GM21825 (cell line): ENCODE measurements around the gene VRK3.
"Not testable (repeated sequence)": the region's sequence is repeated elsewhere in the genome, so short reads cannot be mapped to it uniquely, and the experiment has no call there.

Experiments used
- ATAC-seq: cut with Tn5 transposase; IDR thresholded peaks from one replicate; pipeline ENCODE4 v1.9.1; 2021; ENCODE audit warnings: mild to moderate bottlenecking, moderate library complexity; ENCODE audit not compliant: unreplicated experiment

VRK3 gene, protein sequence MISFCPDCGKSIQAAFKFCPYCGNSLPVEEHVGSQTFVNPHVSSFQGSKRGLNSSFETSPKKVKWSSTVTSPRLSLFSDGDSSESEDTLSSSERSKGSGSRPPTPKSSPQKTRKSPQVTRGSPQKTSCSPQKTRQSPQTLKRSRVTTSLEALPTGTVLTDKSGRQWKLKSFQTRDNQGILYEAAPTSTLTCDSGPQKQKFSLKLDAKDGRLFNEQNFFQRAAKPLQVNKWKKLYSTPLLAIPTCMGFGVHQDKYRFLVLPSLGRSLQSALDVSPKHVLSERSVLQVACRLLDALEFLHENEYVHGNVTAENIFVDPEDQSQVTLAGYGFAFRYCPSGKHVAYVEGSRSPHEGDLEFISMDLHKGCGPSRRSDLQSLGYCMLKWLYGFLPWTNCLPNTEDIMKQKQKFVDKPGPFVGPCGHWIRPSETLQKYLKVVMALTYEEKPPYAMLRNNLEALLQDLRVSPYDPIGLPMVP

DNA sequence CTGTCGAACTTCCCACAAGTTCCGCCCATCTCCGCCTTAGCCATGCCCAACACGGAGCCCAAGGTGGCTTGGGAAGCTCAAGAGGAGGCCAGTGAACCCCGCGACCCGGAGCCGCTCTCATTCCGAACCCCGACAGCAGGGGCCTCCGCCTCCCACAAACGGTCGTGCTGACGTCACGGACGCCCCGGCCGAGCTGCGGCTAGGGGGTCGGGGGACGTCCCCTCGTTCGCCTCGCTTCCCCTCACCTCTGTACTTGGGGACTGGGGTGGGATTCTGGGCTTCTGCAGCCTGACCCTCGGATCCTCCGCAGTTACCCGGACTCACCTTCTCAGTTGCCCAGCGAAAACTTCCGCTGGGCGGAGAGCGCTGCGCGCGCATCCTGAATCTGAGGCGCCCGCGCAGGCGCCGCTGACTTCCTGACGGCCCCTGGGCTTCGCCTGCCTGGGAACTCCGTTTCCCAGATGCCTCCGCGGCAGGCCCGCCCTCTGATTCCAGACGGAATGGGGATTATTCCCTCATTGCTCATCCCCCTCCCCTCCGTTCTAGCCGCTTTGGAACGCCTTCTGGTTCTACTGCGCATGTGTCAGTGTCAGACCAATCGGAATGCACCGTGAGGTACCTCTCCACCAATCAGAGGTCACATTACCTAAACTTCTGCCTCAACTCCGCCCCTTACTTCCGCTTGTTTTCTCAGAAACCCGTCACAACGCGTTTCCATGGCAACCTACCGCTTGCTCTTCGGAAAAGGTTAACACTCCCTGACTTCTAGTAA, at the start of gene VRK3:
TSS of gene VRK3 (minus strand) at position 351 of the 772 bp plus-strand sequence. CDS start 9,210 bp downstream, outside the sequence.
- ATAC-seq: peak; percentile 72

DNA sequence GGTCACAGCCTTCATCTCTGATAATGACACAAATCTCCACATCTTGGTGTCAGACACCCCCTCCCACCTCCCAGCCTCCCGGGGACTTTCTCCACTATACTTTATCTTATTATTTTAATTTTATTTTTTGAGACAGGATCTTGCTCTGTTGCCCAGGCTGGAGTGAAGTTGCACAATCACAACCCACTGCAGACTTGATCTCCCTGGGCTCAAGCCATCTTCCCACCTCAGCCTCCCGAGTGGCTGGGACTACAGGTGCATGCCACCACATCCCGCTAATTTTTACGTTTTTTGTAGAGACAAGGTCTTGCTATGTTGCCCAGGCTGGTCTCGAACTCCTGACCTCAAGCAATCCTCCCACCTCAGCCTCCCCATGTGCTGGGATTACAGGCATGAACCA, 43.2 kb upstream of the VRK3 start:
- not testable (repeated sequence) for ATAC-seq

DNA sequence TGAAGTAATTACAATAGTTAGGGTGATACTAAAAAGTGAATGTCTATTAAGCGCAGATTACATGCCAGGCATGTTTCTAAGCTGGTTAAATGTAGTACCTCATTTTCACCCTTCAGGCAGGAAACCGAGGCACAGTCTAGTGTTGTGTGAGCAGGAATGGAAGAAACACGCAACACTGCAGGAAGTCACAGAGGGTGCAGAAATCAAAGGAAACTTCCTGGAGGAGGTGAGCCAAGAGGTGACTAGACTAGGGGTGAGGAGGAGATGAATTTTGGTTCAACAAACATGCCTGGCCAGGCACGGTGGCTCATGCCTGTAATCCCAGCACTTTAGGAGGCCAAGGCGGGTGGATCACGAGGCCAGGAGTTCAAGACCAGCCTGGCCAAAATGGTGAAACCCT, 42.4 kb upstream of the VRK3 start:
- no peak for ATAC-seq

DNA sequence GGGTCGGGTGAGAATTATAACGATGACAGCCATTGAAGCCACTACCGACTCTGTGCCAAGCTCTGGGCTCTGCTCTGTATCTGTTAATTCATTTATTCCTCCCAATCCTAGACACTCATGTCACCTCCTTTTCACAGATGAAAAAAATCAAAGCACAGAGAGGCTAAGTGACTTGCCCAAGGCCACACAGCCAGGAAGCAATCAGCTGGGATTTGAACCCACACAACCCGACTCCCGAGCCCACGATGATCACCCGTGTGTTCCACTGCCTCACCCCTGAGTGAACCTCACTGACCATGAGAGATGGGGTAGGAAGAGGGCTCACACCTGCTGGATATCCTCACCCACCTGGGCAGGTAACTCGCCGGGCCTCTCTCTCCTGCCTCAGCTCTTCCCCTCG, 40.8 kb upstream of the VRK3 start:
- no peak for ATAC-seq

DNA sequence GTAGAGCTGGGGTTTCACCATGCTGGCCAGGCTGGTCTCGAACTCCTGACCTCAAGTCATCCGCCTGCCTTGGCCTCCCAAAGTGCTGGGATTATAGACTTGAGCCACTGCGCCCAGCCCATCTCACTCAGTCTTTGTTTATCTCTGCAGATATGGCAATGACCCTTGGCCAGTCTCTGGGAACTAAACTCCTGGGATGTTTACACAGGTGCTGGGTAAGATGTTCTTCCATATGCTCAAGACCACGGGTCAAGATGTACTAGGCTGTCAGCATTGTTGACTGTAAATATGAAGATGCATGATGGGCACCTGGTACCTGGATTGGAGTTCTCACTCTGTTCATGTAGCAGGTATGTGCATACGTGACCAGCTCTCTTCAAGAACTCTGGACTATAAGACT, 36.5 kb upstream of the VRK3 start:
- ATAC-seq: no peak

DNA sequence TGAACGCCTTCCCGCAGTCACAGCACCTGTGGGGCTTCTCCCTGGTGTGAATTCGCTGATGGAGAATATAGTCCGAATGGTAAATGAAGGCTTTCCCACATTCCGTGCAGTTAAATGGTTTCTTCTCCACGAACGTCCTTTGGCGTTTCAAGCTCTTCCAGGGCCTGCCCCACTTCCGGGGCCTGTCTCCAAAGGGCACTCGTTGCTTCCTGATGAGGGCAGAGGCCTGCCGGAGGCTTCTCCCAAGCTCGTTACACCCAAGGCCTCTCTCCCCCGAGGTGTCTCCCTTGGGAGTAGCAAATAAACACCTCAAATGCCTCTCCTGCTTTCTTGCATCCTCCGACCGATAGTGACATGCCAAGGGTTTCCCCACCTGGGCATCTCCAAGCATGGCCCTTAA, 34.9 kb upstream of the VRK3 start:
- ATAC-seq: no peak

DNA sequence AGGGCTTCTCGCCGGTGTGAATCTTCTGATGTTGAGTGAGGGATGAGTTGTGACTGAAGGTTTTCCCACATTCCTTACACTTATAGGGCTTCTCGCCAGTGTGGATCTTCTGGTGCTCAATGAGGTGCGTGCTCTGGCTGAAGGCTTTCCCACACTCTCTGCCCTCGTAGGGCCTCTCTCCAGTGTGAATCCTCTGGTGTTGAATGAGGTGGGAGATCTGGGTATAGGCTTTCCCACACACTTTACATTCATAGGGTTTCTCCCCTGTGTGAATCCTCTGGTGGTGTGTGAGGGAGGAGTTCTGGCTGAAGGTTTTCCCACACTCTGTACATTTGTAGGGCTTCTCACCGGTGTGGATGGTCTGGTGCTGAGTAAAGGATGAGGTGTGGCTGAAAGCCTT, 33.9 kb upstream of the VRK3 start:
- no peak for ATAC-seq

DNA sequence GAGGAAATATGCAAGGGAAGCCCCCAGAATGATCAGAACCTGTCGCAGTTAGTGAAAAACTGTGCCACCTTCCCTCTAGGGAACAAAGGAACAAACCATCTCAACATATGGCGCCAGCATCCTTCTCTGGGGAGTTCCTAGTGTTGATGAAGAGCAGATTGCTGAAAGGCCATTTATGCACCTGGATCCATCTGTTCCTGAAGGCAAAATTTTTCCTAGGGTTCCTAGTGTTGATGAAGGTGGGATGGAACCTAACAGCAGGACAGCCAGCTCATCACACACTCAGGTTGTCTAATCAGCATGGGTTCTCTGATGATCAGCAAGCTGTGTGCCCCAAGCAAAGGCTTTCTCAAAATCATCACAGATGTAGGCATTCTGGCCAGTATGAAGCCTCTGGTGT, 33.3 kb upstream of the VRK3 start:
- ATAC-seq: no peak

DNA sequence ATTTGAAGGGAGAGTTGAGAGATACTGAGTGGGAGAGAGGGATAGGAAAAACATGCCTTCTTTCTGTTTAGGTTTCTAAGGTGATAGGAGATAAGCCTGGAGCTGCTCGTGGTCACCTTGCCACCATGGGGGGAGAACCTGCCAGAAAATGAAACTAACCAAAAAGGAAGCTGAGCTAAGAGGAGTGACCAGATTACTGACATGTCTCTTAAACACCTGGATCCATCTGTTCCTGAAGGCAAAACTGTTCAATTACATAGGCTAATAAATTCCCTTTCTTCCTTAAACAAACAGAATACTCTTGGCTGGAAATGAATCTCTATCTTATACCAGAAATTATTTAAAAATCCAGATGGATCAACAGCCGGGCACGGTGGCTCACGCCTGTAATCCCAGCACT, 27.9 kb upstream of the VRK3 start:
- ATAC-seq: no peak

DNA sequence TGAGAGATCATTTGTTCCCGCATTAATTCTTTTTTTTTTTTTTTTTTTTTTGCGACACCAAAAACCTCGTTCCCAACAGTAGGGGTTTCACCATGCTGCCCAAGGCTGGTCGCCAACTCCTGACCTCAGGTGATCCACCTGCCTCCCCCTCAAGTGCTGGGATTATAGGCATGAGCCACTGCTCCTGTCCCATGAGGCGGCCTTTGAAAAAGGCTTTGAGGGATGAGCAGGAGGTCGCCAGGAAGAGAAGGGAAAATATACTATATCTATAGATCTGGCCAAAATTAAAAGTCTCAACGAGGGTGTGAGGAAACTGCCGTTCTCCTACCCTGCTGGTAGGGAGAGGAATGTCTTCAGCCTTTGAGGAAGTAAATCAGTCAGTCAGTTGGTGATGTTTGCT, 26.8 kb upstream of the VRK3 start:
- no peak for ATAC-seq

DNA sequence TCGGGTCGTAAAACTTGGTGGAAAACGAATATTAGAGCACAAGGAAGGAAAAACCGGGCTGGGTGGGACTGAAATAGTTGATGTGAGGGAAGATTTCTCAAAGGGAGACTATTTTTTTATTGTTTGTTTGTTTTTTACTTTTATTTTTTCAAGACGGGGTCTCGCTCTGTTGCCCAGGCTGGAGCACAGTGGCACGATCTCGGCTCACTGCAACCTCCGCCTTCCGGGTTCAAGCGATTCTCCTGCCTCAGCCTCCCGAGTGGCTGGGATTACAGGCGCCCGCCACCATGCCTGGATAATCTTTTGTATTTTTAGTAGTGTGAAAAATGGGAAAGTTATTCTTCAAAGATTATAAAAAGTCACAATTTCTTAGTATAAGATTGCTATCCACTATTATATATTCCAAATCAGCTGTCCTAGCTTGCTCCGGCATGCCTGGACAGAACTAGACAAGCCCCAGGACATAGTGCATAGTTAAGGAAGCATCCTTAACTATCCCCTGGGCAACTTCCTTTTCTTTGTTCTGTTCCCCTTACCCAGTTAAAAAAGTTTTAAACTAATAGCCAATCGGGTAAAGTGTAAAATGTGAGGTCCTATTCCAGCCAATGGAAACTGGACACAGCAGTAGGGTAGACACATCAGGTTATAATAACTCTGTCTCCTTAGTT, 26.2 kb upstream of the VRK3 start:
- ATAC-seq: not testable (repeated sequence)

DNA sequence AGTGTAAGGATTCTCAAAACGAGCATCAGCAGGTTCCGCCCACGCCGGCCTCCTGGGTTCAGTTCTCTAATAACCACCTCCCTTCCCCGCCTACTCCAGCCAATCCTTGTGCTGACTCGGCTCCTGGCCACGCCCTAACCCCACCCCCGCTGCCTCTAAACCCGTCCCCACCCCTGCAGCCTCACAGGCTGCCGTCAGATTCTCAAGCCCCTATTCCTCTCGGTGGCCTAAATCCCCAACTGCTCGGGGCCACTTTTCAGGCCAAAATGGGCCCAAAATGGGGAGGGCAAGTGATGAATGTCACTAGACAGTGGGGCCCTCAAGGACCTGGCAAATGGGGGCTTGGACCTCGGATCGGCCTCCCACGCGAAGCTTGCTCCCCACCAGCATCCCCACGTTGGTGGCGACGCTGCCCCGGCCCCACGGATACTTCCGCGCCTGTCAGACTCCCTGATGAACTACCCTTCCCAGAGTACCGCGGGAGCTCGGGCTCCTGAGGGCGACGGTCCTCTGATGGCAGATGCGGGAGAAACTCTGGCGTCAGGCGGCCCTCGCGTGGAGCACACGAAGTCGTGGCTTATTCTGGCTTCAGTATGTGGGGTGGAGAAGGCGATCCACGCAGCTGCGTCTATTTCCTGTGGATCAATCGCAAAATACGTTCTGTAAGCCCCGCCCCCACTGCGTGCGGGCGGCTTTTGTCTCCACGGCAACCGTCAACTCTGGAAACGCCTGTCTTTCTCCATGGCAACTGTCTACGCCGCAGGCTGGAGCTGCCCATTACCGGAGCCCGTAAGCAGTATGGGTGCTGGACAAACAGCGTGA, 25.4 kb upstream of the VRK3 start:
- peak; percentile 47 for ATAC-seq

DNA sequence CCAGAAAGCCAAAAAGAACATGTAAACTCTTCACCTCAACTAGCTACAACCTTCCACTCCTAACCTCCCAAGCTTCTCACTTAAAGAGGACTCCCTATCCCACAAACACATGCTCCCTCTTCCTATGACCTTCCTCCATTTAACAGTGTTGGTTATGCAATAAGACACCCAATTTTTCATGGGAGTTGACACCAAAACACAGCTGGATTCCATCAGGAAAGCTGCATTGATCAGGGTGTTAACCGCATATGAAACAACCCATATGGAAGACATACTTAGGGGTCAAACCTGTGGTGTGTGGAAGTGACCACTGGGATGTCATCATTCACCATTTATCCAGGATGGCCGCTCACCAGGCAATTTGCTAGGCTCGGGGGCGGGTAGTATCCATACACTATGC, 22.5 kb upstream of the VRK3 start:
- ATAC-seq: no peak

DNA sequence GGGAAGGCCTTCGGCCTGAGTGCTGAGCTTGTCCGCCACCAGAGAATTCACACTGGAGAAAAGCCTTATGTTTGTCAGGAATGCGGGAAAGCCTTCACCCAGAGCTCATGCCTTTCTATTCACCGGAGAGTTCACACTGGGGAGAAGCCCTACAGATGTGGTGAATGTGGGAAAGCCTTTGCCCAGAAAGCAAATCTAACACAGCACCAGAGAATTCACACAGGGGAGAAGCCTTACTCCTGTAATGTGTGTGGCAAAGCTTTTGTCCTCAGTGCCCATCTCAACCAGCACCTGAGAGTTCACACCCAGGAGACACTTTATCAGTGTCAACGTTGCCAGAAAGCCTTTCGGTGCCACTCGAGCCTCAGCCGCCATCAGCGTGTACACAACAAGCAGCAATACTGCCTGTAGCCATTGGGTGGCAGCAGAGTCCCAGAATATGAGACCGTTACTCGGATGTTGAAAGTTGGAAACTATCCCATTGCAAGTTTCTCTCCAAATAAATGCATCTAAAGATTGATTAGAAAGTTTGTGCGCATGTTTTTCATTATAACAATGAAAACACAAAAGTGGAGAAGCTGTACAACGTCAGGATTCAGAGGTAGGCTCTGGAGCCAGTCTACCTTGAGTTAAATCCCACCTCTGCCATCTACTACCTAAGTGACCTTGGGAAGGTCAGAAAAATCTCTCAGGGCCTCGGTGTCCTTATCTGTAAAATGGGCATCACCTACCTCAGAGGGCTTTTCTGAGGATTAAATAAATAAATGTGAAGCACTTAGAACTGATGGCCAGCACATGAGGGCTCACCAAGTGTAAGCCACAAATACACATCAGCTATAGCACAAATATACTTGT, 21.7 kb upstream of the VRK3 start:
- ATAC-seq: no peak

DNA sequence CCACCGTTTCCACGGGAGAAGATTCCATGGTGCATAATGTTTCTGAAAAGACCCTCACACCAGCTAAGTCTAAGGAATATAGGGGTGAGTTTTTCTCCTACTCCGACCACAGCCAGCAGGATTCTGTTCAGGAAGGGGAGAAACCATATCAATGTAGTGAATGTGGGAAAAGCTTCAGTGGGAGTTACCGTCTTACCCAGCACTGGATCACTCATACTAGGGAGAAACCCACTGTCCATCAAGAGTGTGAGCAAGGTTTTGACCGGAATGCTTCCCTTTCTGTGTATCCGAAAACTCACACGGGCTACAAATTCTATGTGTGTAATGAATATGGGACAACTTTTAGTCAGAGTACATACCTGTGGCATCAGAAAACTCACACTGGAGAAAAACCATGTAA, 19.8 kb upstream of the VRK3 start:
- ATAC-seq: no peak

DNA sequence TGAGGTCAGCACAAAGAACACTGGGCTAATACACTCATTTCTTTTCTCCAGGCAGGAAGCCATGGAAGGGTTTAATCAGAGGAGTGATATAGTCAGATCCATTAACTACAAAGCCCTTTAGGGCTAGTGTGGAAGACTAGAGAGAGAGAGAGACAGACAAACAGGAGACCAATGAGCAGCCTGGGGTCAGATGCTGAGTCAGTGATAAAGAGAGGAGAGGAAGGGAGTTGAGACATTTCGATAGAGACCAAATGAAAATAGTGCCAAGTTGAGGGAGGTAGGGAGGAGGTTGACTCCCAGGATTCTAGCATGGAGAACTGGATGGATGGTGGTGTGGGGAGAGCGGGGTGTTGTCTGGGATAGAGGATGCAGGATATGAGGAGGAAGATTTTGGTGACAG, 18.8 kb upstream of the VRK3 start:
- ATAC-seq: no peak

DNA sequence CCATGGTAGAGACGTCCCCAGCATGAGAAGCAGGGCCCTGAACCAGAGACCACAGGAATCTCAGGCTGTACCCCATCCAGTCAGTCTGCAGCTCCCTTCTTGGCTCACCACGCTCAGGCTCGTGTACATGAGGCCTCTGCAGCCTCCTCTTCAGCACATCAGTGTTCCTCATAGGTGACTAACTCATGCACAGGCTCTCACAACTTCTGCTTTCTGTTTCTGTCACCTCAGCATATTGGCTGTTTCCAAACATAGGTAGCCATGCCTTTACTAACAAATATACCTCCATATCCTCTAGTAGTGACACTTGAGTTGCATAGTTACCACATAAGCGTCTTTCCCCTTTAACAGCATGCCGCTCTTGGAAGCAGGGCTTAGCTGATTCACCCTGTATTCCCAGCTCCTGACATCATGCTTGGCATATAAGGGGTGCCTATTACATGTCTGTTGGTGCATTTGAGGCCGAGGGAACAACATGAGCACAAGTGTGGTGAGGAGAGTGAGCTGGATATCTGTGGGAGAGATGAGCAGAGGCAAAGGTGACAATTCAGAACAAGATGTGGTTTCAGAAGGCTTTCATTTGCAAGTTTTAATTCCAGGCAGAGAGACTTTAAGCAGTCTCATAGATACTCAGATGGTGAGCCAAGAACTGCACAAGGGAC, 17.3 kb upstream of the VRK3 start:
- ATAC-seq: no peak

DNA sequence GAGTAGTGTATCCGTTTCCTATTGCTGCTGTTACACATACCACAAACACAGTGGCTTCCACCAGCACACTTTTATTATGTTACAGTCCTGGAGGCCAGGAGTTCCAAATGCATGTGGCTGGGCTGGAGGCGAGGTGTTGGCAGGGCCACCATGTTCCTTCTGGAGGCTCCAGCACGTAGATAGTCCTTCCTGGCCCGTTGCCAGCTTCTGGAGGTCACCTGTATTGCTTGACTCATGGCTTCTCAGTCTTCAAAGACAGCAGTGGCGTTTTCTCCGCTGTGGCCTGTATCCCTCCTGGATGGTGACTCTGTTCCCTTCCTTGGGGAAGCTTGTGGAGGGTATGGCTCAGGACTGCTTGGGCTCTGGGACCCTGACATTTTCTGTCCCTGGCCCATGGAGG, 15.8 kb upstream of the VRK3 start:
- ATAC-seq: no peak

DNA sequence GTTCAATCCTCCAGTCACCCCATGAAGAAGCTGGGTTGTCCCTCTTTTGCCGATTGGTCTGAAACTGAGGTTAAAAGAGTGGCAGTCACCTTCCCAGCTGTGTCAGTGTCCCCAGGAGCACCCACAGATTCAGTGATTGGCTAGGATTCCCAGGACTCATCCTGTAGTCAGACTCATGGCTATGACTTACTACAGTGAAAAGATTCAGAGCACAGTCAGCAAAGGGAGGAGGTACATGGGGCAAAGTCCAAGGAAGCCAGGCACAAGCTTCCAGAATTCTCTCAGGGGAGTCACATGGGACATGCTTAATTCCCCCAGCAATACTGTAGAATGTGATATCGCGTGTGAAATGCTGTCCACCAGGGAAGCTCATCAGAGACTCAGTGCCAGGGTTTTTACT, 14.8 kb upstream of the VRK3 start:
- no peak for ATAC-seq
